ENCODE data around the gene CAMSAP1. TPM values are rescaled to one million over a fixed set of nuclear protein-coding genes. Genes with fewer than 3 reads are reported as not detected.

The CAMSAP1 gene
- total and polyA plus RNA-seq, 2 experiments from 2014 or later, result 2.8 to 12.4 TPM

DNA sequence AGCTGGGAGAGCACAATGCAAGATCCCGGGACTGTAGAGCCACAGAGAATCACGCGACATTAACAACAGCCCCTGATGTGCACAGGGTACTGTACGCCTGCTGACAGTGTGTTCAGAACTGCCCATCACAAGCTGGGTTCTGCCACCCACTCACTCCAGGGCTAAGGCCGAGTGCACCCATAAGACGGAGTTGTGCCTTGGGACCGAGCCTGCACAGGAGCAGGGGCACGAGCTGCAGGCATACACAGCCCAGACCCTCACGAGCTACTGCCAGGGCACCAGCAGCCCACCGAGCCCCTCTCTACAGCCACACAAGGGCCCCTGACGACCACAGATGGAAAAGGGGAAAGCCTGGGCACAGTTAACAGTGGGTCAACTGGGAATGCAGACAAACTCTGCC lies 67.8 kb downstream of the CAMSAP1 start:
- no peaks in the 10 kb centered on the region for H3K9me2 ChIP-seq (ENCODE audit: insufficient read depth)
- DNase-seq, result no peak
- H3K4me2 ChIP-seq (ENCODE audit: unreplicated experiment), result no peak overlapping the region
- in situ Hi-C loops (cut with MboI), result no loop called here
- H3K36me3 ChIP-seq (ENCODE audit: low read depth), result no peaks in the 10 kb centered on the region
- H3K9ac ChIP-seq, result no peak overlapping the region
- no peaks in the 10 kb centered on the region for H3K27me3 ChIP-seq (replicated peaks; ENCODE audit: insufficient read depth)
- H3F3A ChIP-seq (ENCODE audit: insufficient read depth), result no peaks in the 10 kb centered on the region
- WGBS, 2 experiments (ENCODE audit: low coverage in 1 of 2, low lambda C conversion rate in 2 of 2, missing lambda C conversion rate in 2 of 2), result 93 to 94% methylated on average over 11 of the region's 11 CpGs
- no peaks in the 10 kb centered on the region for H3K9me3 ChIP-seq (ENCODE audit: low read depth)
- TF ChIP-seq EZH2 (IDR thresholded peaks at IDR 0.05; ENCODE audit: insufficient read depth, poor library complexity, severe bottlenecking) (no peak), EZH2phosphoT487 (IDR thresholded peaks at IDR 0.05; ENCODE audit: insufficient read depth, low read depth) (no peak)
- H3K4me3 ChIP-seq, result no peak overlapping the region
- no peak overlapping the region for H2AFZ ChIP-seq
- no peaks in the 10 kb centered on the region for H3K4me1 ChIP-seq (ENCODE audit: insufficient read depth)
- H3K79me2 ChIP-seq (ENCODE audit: insufficient read depth), result peaks cover 50% of the 10 kb centered on the region
- no peaks in the 10 kb centered on the region; the same call in 1 of the 2 replicates for H4K20me1 ChIP-seq (ENCODE audit: insufficient read depth)
- H3K27ac ChIP-seq, result no peak overlapping the region

DNA sequence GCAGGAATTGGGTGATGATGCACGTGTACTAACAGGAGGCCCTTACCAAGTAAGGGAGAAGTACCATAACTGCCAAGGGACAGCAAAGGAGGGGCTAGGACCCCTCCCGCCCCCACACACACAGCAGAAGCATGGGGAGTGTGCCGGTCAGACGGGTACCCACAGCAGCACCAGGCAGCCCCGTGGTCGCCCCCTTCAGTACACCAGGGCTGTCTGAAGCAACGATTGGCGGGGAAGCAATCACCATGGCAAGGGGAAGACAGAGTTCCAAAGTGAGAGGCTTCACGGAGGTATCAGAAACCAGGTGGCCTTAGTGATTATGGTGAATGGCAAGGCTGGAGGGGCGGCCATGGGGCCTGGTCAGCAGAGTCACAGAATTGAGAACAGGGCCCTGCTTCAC lies 72.2 kb downstream of the CAMSAP1 start:
- Histone ChIP-seq H3K36me3 (ENCODE audit: low read depth) (no peaks in the 10 kb centered on the region), H4K20me1 (ENCODE audit: insufficient read depth) (no peaks in the 10 kb centered on the region; the same call in 1 of the 2 replicates), H3K27me3 (replicated peaks; ENCODE audit: insufficient read depth) (no peaks in the 10 kb centered on the region), H2AFZ (no peak overlapping the region), H3F3A (ENCODE audit: insufficient read depth) (no peaks in the 10 kb centered on the region), H3K9me3 (ENCODE audit: low read depth) (no peaks in the 10 kb centered on the region), H3K27ac (no peak overlapping the region), H3K4me1 (ENCODE audit: insufficient read depth) (no peaks in the 10 kb centered on the region), H3K79me2 (ENCODE audit: insufficient read depth) (peaks cover 25% of the 10 kb centered on the region), H3K9me2 (ENCODE audit: insufficient read depth) (no peaks in the 10 kb centered on the region), H3K4me2 (ENCODE audit: unreplicated experiment) (no peak overlapping the region), H3K9ac (no peak overlapping the region), H3K4me3 (no peak overlapping the region)
- no peak for DNase-seq
- no peak for TF ChIP-seq EZH2phosphoT487 (IDR thresholded peaks at IDR 0.05; ENCODE audit: insufficient read depth, low read depth)
- TF ChIP-seq EZH2 (IDR thresholded peaks at IDR 0.05; ENCODE audit: insufficient read depth, poor library complexity, severe bottlenecking), result no peak
- in situ Hi-C loops (cut with MboI), result no loop called here
- 85 to 90% methylated on average over 10 of the region's 10 CpGs for WGBS, 2 experiments (ENCODE audit: low coverage in 1 of 2, low lambda C conversion rate in 2 of 2, missing lambda C conversion rate in 2 of 2)

DNA sequence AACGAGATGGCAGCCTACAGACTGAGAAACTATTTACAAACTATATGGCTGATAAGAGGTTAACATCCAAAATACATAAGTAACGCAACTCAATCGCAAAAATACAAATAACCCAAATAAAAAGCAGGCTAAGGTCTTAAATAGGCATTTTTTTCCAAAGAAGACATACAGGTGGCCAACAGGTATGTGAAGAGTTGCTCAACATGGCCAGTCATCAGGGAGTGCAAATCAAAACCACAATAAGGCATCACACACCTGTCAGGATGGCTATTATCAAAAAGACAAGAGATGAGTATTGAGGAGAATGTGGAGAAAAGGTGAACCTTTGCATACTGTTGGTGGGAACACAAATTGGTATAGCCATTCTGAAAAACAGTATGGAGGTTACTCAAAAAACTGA lies 73.5 kb downstream of the CAMSAP1 start:
- Histone ChIP-seq H4K20me1 (ENCODE audit: insufficient read depth) (no peaks in the 10 kb centered on the region; the same call in 1 of the 2 replicates), H3K9ac (no peak overlapping the region), H3F3A (ENCODE audit: insufficient read depth) (no peaks in the 10 kb centered on the region), H3K4me2 (ENCODE audit: unreplicated experiment) (no peak overlapping the region), H3K36me3 (ENCODE audit: low read depth) (no peaks in the 10 kb centered on the region), H3K4me3 (no peak overlapping the region), H3K9me2 (ENCODE audit: insufficient read depth) (no peaks in the 10 kb centered on the region), H3K4me1 (ENCODE audit: insufficient read depth) (no peaks in the 10 kb centered on the region), H3K27me3 (replicated peaks; ENCODE audit: insufficient read depth) (no peaks in the 10 kb centered on the region), H3K9me3 (ENCODE audit: low read depth) (no peaks in the 10 kb centered on the region), H3K27ac (no peak overlapping the region), H3K79me2 (ENCODE audit: insufficient read depth) (peaks cover 30% of the 10 kb centered on the region), H2AFZ (no peak overlapping the region)
- in situ Hi-C loops (cut with MboI), result no loop called here
- TF ChIP-seq EZH2phosphoT487 (IDR thresholded peaks at IDR 0.05; ENCODE audit: insufficient read depth, low read depth) (no peak), EZH2 (IDR thresholded peaks at IDR 0.05; ENCODE audit: insufficient read depth, poor library complexity, severe bottlenecking) (no peak)
- no peak for DNase-seq
- WGBS, 2 experiments (ENCODE audit: low coverage in 1 of 2, low lambda C conversion rate in 2 of 2, missing lambda C conversion rate in 2 of 2), result 89 to 92% methylated on average over 3 of the region's 3 CpGs

DNA sequence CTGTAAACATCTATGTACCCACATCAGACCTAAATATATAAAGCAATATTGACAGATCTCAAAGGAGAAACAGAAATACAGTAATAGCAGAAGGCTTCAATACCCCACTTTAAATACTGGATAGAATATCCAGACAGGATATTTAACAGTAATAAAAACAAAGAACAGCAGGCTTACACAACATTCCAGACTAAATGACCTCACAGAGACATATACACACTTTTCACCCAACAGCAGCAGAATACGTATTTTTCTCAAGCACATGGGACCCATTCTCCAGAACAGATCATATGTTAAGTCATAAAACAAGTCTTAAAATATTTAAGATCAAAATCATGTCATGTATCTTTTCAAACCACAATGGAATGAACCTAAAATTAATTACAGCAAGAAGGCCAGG lies 76.8 kb downstream of the CAMSAP1 start:
- Histone ChIP-seq H3K9me3 (ENCODE audit: low read depth) (no peaks in the 10 kb centered on the region), H3K27ac (no peak overlapping the region), H3K9me2 (ENCODE audit: insufficient read depth) (no peaks in the 10 kb centered on the region), H3K27me3 (replicated peaks; ENCODE audit: insufficient read depth) (no peaks in the 10 kb centered on the region), H3K4me1 (ENCODE audit: insufficient read depth) (no peaks in the 10 kb centered on the region), H3K4me2 (ENCODE audit: unreplicated experiment) (no peak overlapping the region), H3K79me2 (ENCODE audit: insufficient read depth) (peaks cover 26% of the 10 kb centered on the region), H3F3A (ENCODE audit: insufficient read depth) (no peaks in the 10 kb centered on the region), H3K4me3 (no peak overlapping the region), H3K9ac (no peak overlapping the region), H3K36me3 (ENCODE audit: low read depth) (0 out of 2 replicates have a peak, but pooled peaks cover 3% of the 10 kb centered on the region), H4K20me1 (ENCODE audit: insufficient read depth) (no peaks in the 10 kb centered on the region; the same call in 1 of the 2 replicates), H2AFZ (no peak overlapping the region)
- TF ChIP-seq EZH2 (IDR thresholded peaks at IDR 0.05; ENCODE audit: insufficient read depth, poor library complexity, severe bottlenecking) (no peak), EZH2phosphoT487 (IDR thresholded peaks at IDR 0.05; ENCODE audit: insufficient read depth, low read depth) (no peak)
- DNase-seq, result no peak
- 93 to 100% methylated on average over 1 of the region's 1 CpG for WGBS, 2 experiments (ENCODE audit: low coverage in 1 of 2, low lambda C conversion rate in 2 of 2, missing lambda C conversion rate in 2 of 2)
- in situ Hi-C loops (cut with MboI), result no loop called here

DNA sequence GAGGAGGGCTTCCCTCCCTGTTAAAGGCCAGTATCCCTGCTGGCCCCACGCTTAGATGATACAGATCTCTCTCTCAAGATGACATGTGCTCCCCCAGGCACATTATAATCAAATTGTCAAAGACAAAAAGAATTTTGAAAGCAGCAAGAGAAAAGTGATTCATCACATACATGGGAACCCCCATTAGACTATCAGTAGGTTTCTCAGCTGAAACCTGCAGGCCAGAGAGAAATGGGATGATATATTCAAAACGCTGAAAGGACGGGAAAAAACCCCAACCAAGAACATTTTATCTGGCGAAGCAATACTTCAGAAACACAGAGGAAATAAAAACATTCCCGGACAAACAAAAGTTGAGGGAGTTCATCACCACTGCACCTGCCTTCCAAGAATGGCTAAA lies 78.7 kb downstream of the CAMSAP1 start:
- Histone ChIP-seq H3K79me2 (ENCODE audit: insufficient read depth) (peaks cover 26% of the 10 kb centered on the region), H3K36me3 (ENCODE audit: low read depth) (0 out of 2 replicates have a peak, but pooled peaks cover 3% of the 10 kb centered on the region), H3K27ac (no peak overlapping the region), H3K9me3 (ENCODE audit: low read depth) (no peaks in the 10 kb centered on the region), H3F3A (ENCODE audit: insufficient read depth) (no peaks in the 10 kb centered on the region), H3K4me1 (ENCODE audit: insufficient read depth) (no peaks in the 10 kb centered on the region), H3K9me2 (ENCODE audit: insufficient read depth) (no peaks in the 10 kb centered on the region), H3K4me2 (ENCODE audit: unreplicated experiment) (no peak overlapping the region), H4K20me1 (ENCODE audit: insufficient read depth) (no peaks in the 10 kb centered on the region; the same call in 1 of the 2 replicates), H3K4me3 (no peak overlapping the region), H2AFZ (no peak overlapping the region), H3K9ac (no peak overlapping the region), H3K27me3 (replicated peaks; ENCODE audit: insufficient read depth) (no peaks in the 10 kb centered on the region)
- in situ Hi-C loops (cut with MboI), result no loop called here
- 96 to 97% methylated on average over 5 of the region's 5 CpGs for WGBS, 2 experiments (ENCODE audit: low coverage in 1 of 2, low lambda C conversion rate in 2 of 2, missing lambda C conversion rate in 2 of 2)
- TF ChIP-seq EZH2 (IDR thresholded peaks at IDR 0.05; ENCODE audit: insufficient read depth, poor library complexity, severe bottlenecking), result no peak
- TF ChIP-seq EZH2phosphoT487 (IDR thresholded peaks at IDR 0.05; ENCODE audit: insufficient read depth, low read depth), result no peak
- DNase-seq, result no peak

Measured in GM23248 (cell line).